Colonic mucosa (tissue), 4 donors: ENCODE results near the gene PCGF6. TPM values are rescaled to one million over a fixed set of nuclear protein-coding genes. Genes with fewer than 3 reads are reported as not detected.

ENCODE experiments used
- DNase-seq: peaks from one replicate; pipeline ENCODE4 v3.0.0-alpha.2; 2020
- H3K27ac ChIP-seq: fragments of 200-600 bp; one replicate; pipeline ENCODE4 v1.8.0; 2021
- H3K27me3 ChIP-seq: fragments of 200-600 bp; one replicate; pipeline ENCODE4 v1.8.0; 2021
- H3K36me3 ChIP-seq: fragments of 200-600 bp; one replicate; pipeline ENCODE4 v1.8.0; 2021
- H3K4me1 ChIP-seq: fragments of 200-600 bp; one replicate; pipeline ENCODE4 v1.8.0; 2021; ENCODE audit warnings: mild to moderate bottlenecking
- H3K4me3 ChIP-seq: fragments of 200-600 bp; one replicate; pipeline ENCODE4 v1.8.0; 2021
- H3K9ac ChIP-seq, 2 donors: one replicate each; pipeline ENCODE4 v1.7.0; 2013; ENCODE audit warnings: control low read depth in 2 of 2, low read depth in 2 of 2, low read length in 2 of 2
- H3K9me3 ChIP-seq: fragments of 200-600 bp; one replicate; pipeline ENCODE4 v1.8.0; 2021
- CTCF ChIP-seq: fragments of 200-600 bp; IDR thresholded peaks from one replicate; pipeline ENCODE4 v1.8.0; 2022; ENCODE audit warnings: antibody characterized with exemption, mild to moderate bottlenecking
- intact Hi-C: fragments of 100-400 bp; cut with DNase I; formaldehyde crosslinking; loops from one replicate; pipeline ENCODE4 v1.14.1; 2022
- total RNA-seq, 2 donors: library from RNA; stranded (reverse); fragmentation: NEBNext Ultra II Directional in 1 of 2; extraction: Animal tissue kit (Norgen Biotek cat#: 25700) in 1 of 2; gene quantifications; one replicate each; pipeline ENCODE4 v1.2.1, GENCODE V29; 2021
- donor health status: healthy.
- donor health status: DM: no; HTN: no; CAD: no.
- donor health status: DM: no; HTN: no; CAD: no.

Gene PCGF6
- total RNA-seq, 2 donors from 2014 or later, result 7.6 to 8.6 TPM

- peaks cover 18% of the 10 kb centered on the region for H3K27me3 ChIP-seq
- no peak overlapping the region for H3K27ac ChIP-seq
- H3K9ac ChIP-seq, result no peak overlapping the region
- no peak for TF ChIP-seq CTCF
- no peaks in the 10 kb centered on the region for H3K36me3 ChIP-seq
- no peaks in the 10 kb centered on the region for H3K4me1 ChIP-seq
- intact Hi-C loops, result no loop called here
- DNase-seq, result no peak
- H3K9me3 ChIP-seq, result no peaks in the 10 kb centered on the region
- H3K4me3 ChIP-seq, result no peak overlapping the region
Observed at GRCh38 chr10:103284170-103284569, 66.8 kb downstream of the PCGF6 start.

- peaks cover 24% of the 10 kb centered on the region for H3K27me3 ChIP-seq
- no peak overlapping the region for H3K9ac ChIP-seq
- intact Hi-C loops, result no loop called here
- no peaks in the 10 kb centered on the region for H3K36me3 ChIP-seq
- H3K27ac ChIP-seq, result no peak overlapping the region
- no peaks in the 10 kb centered on the region for H3K4me1 ChIP-seq
- no peaks in the 10 kb centered on the region for H3K9me3 ChIP-seq
- no peak for TF ChIP-seq CTCF
- DNase-seq, result no peak
- no peak overlapping the region for H3K4me3 ChIP-seq
Observed at GRCh38 chr10:103282961-103283360, 68.0 kb downstream of the PCGF6 start.

GRCh38 chr10:103281753-103282152 is 69.2 kb downstream of the PCGF6 start:
- Histone ChIP-seq H3K27me3 (peaks cover 36% of the 10 kb centered on the region), H3K9me3 (no peaks in the 10 kb centered on the region), H3K27ac (no peak overlapping the region), H3K9ac (no peak overlapping the region), H3K4me1 (no peaks in the 10 kb centered on the region), H3K36me3 (no peaks in the 10 kb centered on the region), H3K4me3 (no peak overlapping the region)
- intact Hi-C loops, result no loop called here
- no peak for TF ChIP-seq CTCF
- DNase-seq, result no peak

- no peaks in the 10 kb centered on the region for H3K4me1 ChIP-seq
- intact Hi-C loops, result no loop called here
- DNase-seq, result no peak
- H3K27ac ChIP-seq, result no peak overlapping the region
- no peaks in the 10 kb centered on the region for H3K36me3 ChIP-seq
- H3K27me3 ChIP-seq, result peaks cover 48% of the 10 kb centered on the region
- H3K9me3 ChIP-seq, result no peaks in the 10 kb centered on the region
- TF ChIP-seq CTCF, result no peak
- H3K4me3 ChIP-seq, result no peak overlapping the region
- H3K9ac ChIP-seq, result no peak overlapping the region
Observed at GRCh38 chr10:103280506-103280905, 70.4 kb downstream of the PCGF6 start.

GRCh38 chr10:103280031-103280430 is 70.9 kb downstream of the PCGF6 start:
- intact Hi-C loops, result no loop called here
- Histone ChIP-seq H3K4me3 (no peak overlapping the region), H3K36me3 (no peaks in the 10 kb centered on the region), H3K4me1 (no peaks in the 10 kb centered on the region), H3K27ac (no peak overlapping the region), H3K9me3 (no peaks in the 10 kb centered on the region), H3K27me3 (peaks cover 49% of the 10 kb centered on the region), H3K9ac (no peak overlapping the region)
- TF ChIP-seq CTCF, result no peak
- no peak for DNase-seq

- intact Hi-C loops, result no loop called here
- Histone ChIP-seq H3K9me3 (no peaks in the 10 kb centered on the region), H3K4me3 (no peak overlapping the region), H3K27me3 (peaks cover 49% of the 10 kb centered on the region), H3K9ac (no peak overlapping the region), H3K36me3 (no peaks in the 10 kb centered on the region), H3K27ac (no peak overlapping the region), H3K4me1 (no peaks in the 10 kb centered on the region)
- TF ChIP-seq CTCF, result no peak
- peak; percentile 51 for DNase-seq
Observed at GRCh38 chr10:103278862-103279298, 72.1 kb downstream of the PCGF6 start.
